GM21381 (cell line): ENCODE measurements around the gene BMP2K.

Experiments
- ATAC-seq: cut with Tn5 transposase; IDR thresholded peaks from one replicate; pipeline ENCODE4 v1.9.1; 2021; ENCODE audit warnings: mild to moderate bottlenecking, moderate library complexity; ENCODE audit not compliant: unreplicated experiment

The BMP2K gene

GRCh38 chr4:78763763-78764387 lies 12.3 kb upstream of the BMP2K start:
- no peak for ATAC-seq

- ATAC-seq = no peak
These were observed 11.6 kb upstream of the BMP2K start for GRCh38 chr4:78764498-78764961.

GRCh38 chr4:78765432-78766006 lies 10.6 kb upstream of the BMP2K start:
- ATAC-seq = no peak

GRCh38 chr4:78766026-78766425 lies 10.1 kb upstream of the BMP2K start:
- no peak for ATAC-seq

GRCh38 chr4:78766650-78767049 lies 9.5 kb upstream of the BMP2K start:
- peak; percentile 90 for ATAC-seq

GRCh38 chr4:78767350-78767749 lies 8.8 kb upstream of the BMP2K start:
- peak; percentile 67 for ATAC-seq

- ATAC-seq = no peak
These were observed 7.5 kb upstream of the BMP2K start for GRCh38 chr4:78768452-78769180.

- no peak for ATAC-seq
These were observed 6.0 kb upstream of the BMP2K start for GRCh38 chr4:78770091-78770642.

GRCh38 chr4:78772526-78773091 lies 3.5 kb upstream of the BMP2K start:
- no peak for ATAC-seq

- no peak for ATAC-seq
These were observed 1.7 kb upstream of the BMP2K start for GRCh38 chr4:78774417-78774816.

GRCh38 chr4:78775303-78776078 lies 659 bp upstream of the BMP2K start:
- ATAC-seq = peak; percentile 53

- peak; percentile 25 for ATAC-seq
These were observed 802 bp downstream of the BMP2K start for GRCh38 chr4:78776729-78777575.

GRCh38 chr4:78777576-78777940 lies 1.4 kb downstream of the BMP2K start:
- ATAC-seq = no peak

GRCh38 chr4:78778530-78778929 lies 2.4 kb downstream of the BMP2K start:
- ATAC-seq = no peak

GRCh38 chr4:78779280-78779679 lies 3.1 kb downstream of the BMP2K start:
- no peak for ATAC-seq

GRCh38 chr4:78780093-78780492 lies 3.9 kb downstream of the BMP2K start:
- no peak for ATAC-seq

GRCh38 chr4:78781139-78781538 lies 5.0 kb downstream of the BMP2K start:
- no peak for ATAC-seq

GRCh38 chr4:78781924-78782323 lies 5.8 kb downstream of the BMP2K start:
- no peak for ATAC-seq

- ATAC-seq = no peak
These were observed 8.2 kb downstream of the BMP2K start for GRCh38 chr4:78784236-78784865.
